ENCODE measurements around the gene SMAD7.

SMAD7 gene

GRCh38 chr18:48933578-48934414 is 17.0 kb downstream of the SMAD7 start:
- in situ Hi-C loops (cut with HindIII; ENCODE audit: low sequenced_read_pairs), result loop anchor here (5.0 to 25.0 kb wide), 2 partner anchors 236 to 504 kb away; no protein-coding TSS in a partner anchor

- in situ Hi-C loops (cut with HindIII; ENCODE audit: low sequenced_read_pairs), result loop anchor here (5.0 to 25.0 kb wide), 2 partner anchors 236 to 504 kb away; no protein-coding TSS in a partner anchor
Observed at GRCh38 chr18:48932822-48933510, 17.8 kb downstream of the SMAD7 start.

- in situ Hi-C loops (cut with HindIII; ENCODE audit: low sequenced_read_pairs), result loop anchor here (5.0 to 25.0 kb wide), 2 partner anchors 235 to 505 kb away; no protein-coding TSS in a partner anchor
Observed at GRCh38 chr18:48932462-48932818, 18.3 kb downstream of the SMAD7 start.

- in situ Hi-C loops (cut with HindIII; ENCODE audit: low sequenced_read_pairs), result loop anchor here (5.0 to 25.0 kb wide), 2 partner anchors 235 to 505 kb away; no protein-coding TSS in a partner anchor
Observed at GRCh38 chr18:48931680-48932461, 18.9 kb downstream of the SMAD7 start.

GRCh38 chr18:48930926-48931325 is 19.8 kb downstream of the SMAD7 start:
- in situ Hi-C loops (cut with HindIII; ENCODE audit: low sequenced_read_pairs), result loop anchor here (5.0 to 25.0 kb wide), 2 partner anchors 234 to 506 kb away; no protein-coding TSS in a partner anchor

- in situ Hi-C loops (cut with HindIII; ENCODE audit: low sequenced_read_pairs), result loop anchor here (5.0 to 25.0 kb wide), 2 partner anchors 233 to 507 kb away; no protein-coding TSS in a partner anchor
Observed at GRCh38 chr18:48929941-48930713, 20.6 kb downstream of the SMAD7 start.

GRCh38 chr18:48929212-48929612 is 21.6 kb downstream of the SMAD7 start:
- in situ Hi-C loops (cut with HindIII; ENCODE audit: low sequenced_read_pairs), result loop anchor here (25.0 kb wide), 1 partner anchor 508 kb away; no protein-coding TSS in a partner anchor

GRCh38 chr18:48928787-48929186 is 22.0 kb downstream of the SMAD7 start:
- in situ Hi-C loops (cut with HindIII; ENCODE audit: low sequenced_read_pairs), result loop anchor here (25.0 kb wide), 1 partner anchor 509 kb away; no protein-coding TSS in a partner anchor

GRCh38 chr18:48927286-48928080 is 23.3 kb downstream of the SMAD7 start:
- in situ Hi-C loops (cut with HindIII; ENCODE audit: low sequenced_read_pairs), result loop anchor here (25.0 kb wide), 1 partner anchor 510 kb away; no protein-coding TSS in a partner anchor

GRCh38 chr18:48926420-48926857 is 24.3 kb downstream of the SMAD7 start:
- in situ Hi-C loops (cut with HindIII; ENCODE audit: low sequenced_read_pairs), result loop anchor here (25.0 kb wide), 1 partner anchor 511 kb away; no protein-coding TSS in a partner anchor

GRCh38 chr18:48925491-48925780 is 25.3 kb downstream of the SMAD7 start:
- in situ Hi-C loops (cut with HindIII; ENCODE audit: low sequenced_read_pairs), result loop anchor here (25.0 kb wide), 1 partner anchor 512 kb away; no protein-coding TSS in a partner anchor

GRCh38 chr18:48924630-48925490 is 25.9 kb downstream of the SMAD7 start:
- in situ Hi-C loops (cut with HindIII; ENCODE audit: low sequenced_read_pairs), result loop anchor here (5.0 to 25.0 kb wide), 3 partner anchors 83 to 512 kb away; no protein-coding TSS in a partner anchor

GRCh38 chr18:48923746-48924629 is 26.8 kb downstream of the SMAD7 start:
- in situ Hi-C loops (cut with HindIII; ENCODE audit: low sequenced_read_pairs), result loop anchor here (5.0 kb wide), 2 partner anchors 82 to 88 kb away; no protein-coding TSS in a partner anchor

GRCh38 chr18:48922801-48923730 is 27.7 kb downstream of the SMAD7 start:
- in situ Hi-C loops (cut with HindIII; ENCODE audit: low sequenced_read_pairs), result loop anchor here (5.0 kb wide), 2 partner anchors 81 to 89 kb away; no protein-coding TSS in a partner anchor

GRCh38 chr18:48922226-48922800 is 28.5 kb downstream of the SMAD7 start:
- in situ Hi-C loops (cut with HindIII; ENCODE audit: low sequenced_read_pairs), result loop anchor here (5.0 kb wide), 2 partner anchors 80 to 90 kb away; no protein-coding TSS in a partner anchor

All from endothelial cell of hepatic sinusoid (primary cell).